ENCODE data around the gene GALNT13. TPM values are rescaled to one million over a fixed set of nuclear protein-coding genes. Genes with fewer than 3 reads are reported as not detected.
A peak's percentile ranks its signal among the peaks of the same experiment; 100 is the strongest.

GALNT13 gene
- total RNA-seq, 1 donor from 2014 or later, result 2.0 TPM

- TF ChIP-seq EZH2 (IDR thresholded peaks at IDR 0.05; ENCODE audit: insufficient read depth, low read length) (no peak), CTCF (IDR thresholded peaks at IDR 0.05; ENCODE audit: insufficient read depth, low read depth, low read length) (no peak)
- FAIRE-seq, result no peak
Observed at GRCh38 chr2:154452471-154452870, 580.7 kb downstream of the GALNT13 start.

GRCh38 chr2:154452906-154453493, 581.3 kb downstream of the GALNT13 start:
- no peak overlapping the region for H3K27ac ChIP-seq (ENCODE audit: low read depth, low read length)
- H2AFZ ChIP-seq (ENCODE audit: low read depth, low read length), result no peak overlapping the region
- H3K4me3 Mint-ChIP-seq (ENCODE audit: unreplicated experiment), result no peak overlapping the region
- no peaks in the 10 kb centered on the region for H3K27me3 ChIP-seq (ENCODE audit: insufficient read depth, low read length)
- DNase-seq (ENCODE audit: low read depth), result no peak
- H3K4me3 ChIP-seq (ENCODE audit: insufficient read depth, low read depth, low read length), result no peak overlapping the region
- FAIRE-seq, result no peak
- no peaks in the 10 kb centered on the region for H4K20me1 ChIP-seq (ENCODE audit: insufficient read depth, low read length)
- H3K4me1 Mint-ChIP-seq (ENCODE audit: low read depth, unreplicated experiment), result peaks cover 21% of the 10 kb centered on the region
- no peaks in the 10 kb centered on the region for H3K79me2 ChIP-seq (ENCODE audit: insufficient read depth, low read length)
- no peak for TF ChIP-seq EZH2 (IDR thresholded peaks at IDR 0.05; ENCODE audit: insufficient read depth, low read length)
- peak; percentile 29 for TF ChIP-seq CTCF (IDR thresholded peaks at IDR 0.05; ENCODE audit: insufficient read depth, low read depth, low read length)
- no peak overlapping the region for H3K4me2 ChIP-seq (ENCODE audit: low read length)
- H3K36me3 ChIP-seq (ENCODE audit: insufficient read depth, low read length), result no peaks in the 10 kb centered on the region
- no peak overlapping the region for H3K27ac Mint-ChIP-seq (ENCODE audit: unreplicated experiment)
- H3K9ac ChIP-seq (ENCODE audit: low read length), result no peak overlapping the region
- no peaks in the 10 kb centered on the region for H3K9me3 ChIP-seq (ENCODE audit: insufficient read depth, low read depth, low read length)
- H3K4me1 ChIP-seq (ENCODE audit: insufficient read depth, low read length), result no peaks in the 10 kb centered on the region
- no peaks in the 10 kb centered on the region for H3K9me3 Mint-ChIP-seq (ENCODE audit: unreplicated experiment)
- no peaks in the 10 kb centered on the region for H3K27me3 Mint-ChIP-seq (ENCODE audit: low read depth, unreplicated experiment)
- H3K36me3 Mint-ChIP-seq (ENCODE audit: low read depth, unreplicated experiment), result no peaks in the 10 kb centered on the region

More at GRCh38 chr2:154452471-154452870, 580.7 kb downstream of the GALNT13 start:
- Mint-ChIP-seq H3K27me3 (ENCODE audit: low read depth, unreplicated experiment) (no peaks in the 10 kb centered on the region), H3K4me3 (ENCODE audit: unreplicated experiment) (no peak overlapping the region), H3K36me3 (ENCODE audit: low read depth, unreplicated experiment) (no peaks in the 10 kb centered on the region), H3K9me3 (ENCODE audit: unreplicated experiment) (no peaks in the 10 kb centered on the region), H3K27ac (ENCODE audit: unreplicated experiment) (no peak overlapping the region), H3K4me1 (ENCODE audit: low read depth, unreplicated experiment) (peaks cover 20% of the 10 kb centered on the region)
- Histone ChIP-seq H3K36me3 (ENCODE audit: insufficient read depth, low read length) (no peaks in the 10 kb centered on the region), H3K79me2 (ENCODE audit: insufficient read depth, low read length) (no peaks in the 10 kb centered on the region), H3K27me3 (ENCODE audit: insufficient read depth, low read length) (no peaks in the 10 kb centered on the region), H3K4me3 (ENCODE audit: insufficient read depth, low read depth, low read length) (no peak overlapping the region), H3K9ac (ENCODE audit: low read length) (no peak overlapping the region), H3K27ac (ENCODE audit: low read depth, low read length) (no peak overlapping the region), H3K4me2 (ENCODE audit: low read length) (no peak overlapping the region), H3K9me3 (ENCODE audit: insufficient read depth, low read depth, low read length) (no peaks in the 10 kb centered on the region), H2AFZ (ENCODE audit: low read depth, low read length) (no peak overlapping the region), H4K20me1 (ENCODE audit: insufficient read depth, low read length) (no peaks in the 10 kb centered on the region), H3K4me1 (ENCODE audit: insufficient read depth, low read length) (no peaks in the 10 kb centered on the region)
- no peak for DNase-seq (ENCODE audit: low read depth)

- Mint-ChIP-seq H3K36me3 (ENCODE audit: low read depth, unreplicated experiment) (no peaks in the 10 kb centered on the region), H3K9me3 (ENCODE audit: unreplicated experiment) (no peaks in the 10 kb centered on the region), H3K27ac (ENCODE audit: unreplicated experiment) (no peak overlapping the region), H3K27me3 (ENCODE audit: low read depth, unreplicated experiment) (no peaks in the 10 kb centered on the region), H3K4me1 (ENCODE audit: low read depth, unreplicated experiment) (peaks cover 21% of the 10 kb centered on the region), H3K4me3 (ENCODE audit: unreplicated experiment) (no peak overlapping the region)
- Histone ChIP-seq H3K27me3 (ENCODE audit: insufficient read depth, low read length) (no peaks in the 10 kb centered on the region), H3K9me3 (ENCODE audit: insufficient read depth, low read depth, low read length) (no peaks in the 10 kb centered on the region), H3K79me2 (ENCODE audit: insufficient read depth, low read length) (no peaks in the 10 kb centered on the region), H3K9ac (ENCODE audit: low read length) (no peak overlapping the region), H3K4me1 (ENCODE audit: insufficient read depth, low read length) (no peaks in the 10 kb centered on the region), H4K20me1 (ENCODE audit: insufficient read depth, low read length) (no peaks in the 10 kb centered on the region), H3K27ac (ENCODE audit: low read depth, low read length) (no peak overlapping the region), H3K4me2 (ENCODE audit: low read length) (peak overlapping the region; percentile 57), H3K36me3 (ENCODE audit: insufficient read depth, low read length) (no peaks in the 10 kb centered on the region), H3K4me3 (ENCODE audit: insufficient read depth, low read depth, low read length) (no peak overlapping the region), H2AFZ (ENCODE audit: low read depth, low read length) (no peak overlapping the region)
- FAIRE-seq (no peak), DNase-seq (ENCODE audit: low read depth) (peak; percentile 5)
- TF ChIP-seq EZH2 (IDR thresholded peaks at IDR 0.05; ENCODE audit: insufficient read depth, low read length) (no peak), CTCF (IDR thresholded peaks at IDR 0.05; ENCODE audit: insufficient read depth, low read depth, low read length) (no peak)
Observed at GRCh38 chr2:154455166-154455565, 583.4 kb downstream of the GALNT13 start.
